IMR-90 (cell line): ENCODE results near the gene OSER1. TPM values are rescaled to one million over a fixed set of nuclear protein-coding genes. Genes with fewer than 3 reads are reported as not detected.

Experiments used
- ATAC-seq: fragments of 200-7000 bp; cut with Tn5 transposase; 2 replicates; pipeline ENCODE4 v1.9.1; 2020; ENCODE audit warnings: low read depth, mild to moderate bottlenecking, moderate library complexity
- BruUV-seq: library from RNA; stranded (reverse); fragments of 400-500 nt; replicated peaks from 2 replicates; lab custom pipeline; 2021; lab: Mats Ljungman, UMichigan
- CTCF ChIA-PET: fragments of 300-600 bp; formaldehyde crosslinking; extraction: SDS; loops from one replicate; lab custom pipeline; 2021; ENCODE audit warnings: antibody characterized with exemption; lab: Yijun Ruan, JAX
- POLR2A ChIA-PET: fragments of 300-600 bp; sonication (Branson Sonifier 250); formaldehyde crosslinking; loops from one replicate; lab custom pipeline; 2022; ENCODE audit warnings: antibody characterized with exemption; ENCODE audit not compliant: unreplicated experiment; lab: Charles Lee
- DNase-seq: peaks from one replicate; pipeline ENCODE4 v3.0.0; 2013
- H2AFZ ChIP-seq: replicated peaks from 2 replicates; pipeline ENCODE3; 2013; ENCODE audit warnings: low read length, mild to moderate bottlenecking; ENCODE audit not compliant: poor library complexity
- H2AK5ac ChIP-seq: 2 replicates; pipeline ENCODE4 v1.6.1; 2013; ENCODE audit warnings: low read depth, low read length, inconsistent platforms
- H2AK9ac ChIP-seq: replicated peaks from 2 replicates; pipeline ENCODE3; 2013; ENCODE audit warnings: mild to moderate bottlenecking, low read depth, low read length, moderate library complexity; ENCODE audit not compliant: poor library complexity
- H2BK120ac ChIP-seq: 2 replicates; pipeline ENCODE4 v1.6.1; 2013; ENCODE audit warnings: low read depth, low read length, inconsistent platforms
- H2BK15ac ChIP-seq: 3 replicates; pipeline ENCODE4 v1.6.1; 2013; ENCODE audit warnings: low read depth, low read length, inconsistent platforms
- H2BK20ac ChIP-seq: 2 replicates; pipeline ENCODE4 v1.6.1; 2013; ENCODE audit warnings: low read depth, mild to moderate bottlenecking, inconsistent platforms, low read length, moderate library complexity
- H2BK5ac ChIP-seq: 2 replicates; pipeline ENCODE4 v1.6.1; 2013; ENCODE audit warnings: mild to moderate bottlenecking, low read depth, low read length, inconsistent platforms; ENCODE audit not compliant: poor library complexity, severe bottlenecking
- H3K14ac ChIP-seq: replicated peaks from 2 replicates; pipeline ENCODE4 v1.6.1; 2013; ENCODE audit warnings: low read depth, low read length, inconsistent platforms
- H3K18ac ChIP-seq: 2 replicates; pipeline ENCODE4 v1.6.1; 2013; ENCODE audit warnings: low read depth, low read length, control low read depth
- H3K23ac ChIP-seq: 2 replicates; pipeline ENCODE4 v1.6.1; 2013; ENCODE audit warnings: low read depth, low read length, inconsistent platforms
- H3K27ac ChIP-seq: 2 replicates; pipeline ENCODE4 v1.5.1; 2013; ENCODE audit warnings: mild to moderate bottlenecking, control low read depth, low read length; ENCODE audit not compliant: insufficient read depth
- H3K27me3 ChIP-seq: 2 replicates; pipeline ENCODE4 v1.6.1; 2013; ENCODE audit warnings: low read length; ENCODE audit not compliant: control insufficient read depth, insufficient read depth
- H3K36me3 ChIP-seq: 2 replicates; pipeline ENCODE4 v1.6.1; 2013; ENCODE audit warnings: low read length, mixed read lengths; ENCODE audit not compliant: control insufficient read depth, insufficient read depth
- H3K4ac ChIP-seq: 2 replicates; pipeline ENCODE4 v1.6.1; 2013; ENCODE audit warnings: low read depth, low read length, inconsistent platforms
- H3K4me1 ChIP-seq: 2 replicates; pipeline ENCODE4 v1.6.1; 2013; ENCODE audit warnings: low read length, mixed read lengths; ENCODE audit not compliant: control insufficient read depth, insufficient read depth
- H3K4me2 ChIP-seq: 2 replicates; pipeline ENCODE4 v1.6.1; 2013; ENCODE audit warnings: low read depth, mild to moderate bottlenecking, control low read depth, low read length, moderate library complexity
- H3K4me3 ChIP-seq: 2 replicates; pipeline ENCODE4 v1.5.1; 2013; ENCODE audit warnings: low read depth, mild to moderate bottlenecking, control low read depth, low read length, moderate library complexity; ENCODE audit not compliant: insufficient read depth
- H3K56ac ChIP-seq: 2 replicates; pipeline ENCODE4 v1.6.1; 2013; ENCODE audit warnings: low read length, inconsistent platforms; ENCODE audit not compliant: insufficient read depth; ENCODE audit errors: extremely low read depth
- H3K79me1 ChIP-seq, 2 experiments: 2 replicates each; pipeline ENCODE4 v1.6.1; 2013; ENCODE audit warnings: low read length in 2 of 2, inconsistent platforms in 1 of 2, low read depth in 1 of 2
- H3K9ac ChIP-seq: 2 replicates; pipeline ENCODE4 v1.6.1; 2013; ENCODE audit warnings: low read depth, low read length, control low read depth
- H3K9me1 ChIP-seq: 2 replicates; pipeline ENCODE4 v1.6.1; 2013; ENCODE audit warnings: low read length, inconsistent platforms; ENCODE audit not compliant: insufficient read depth
- H3K9me3 ChIP-seq: 2 replicates; pipeline ENCODE4 v1.6.1; 2013; ENCODE audit warnings: low read length; ENCODE audit not compliant: control insufficient read depth, insufficient read depth
- H4K20me1 ChIP-seq: 2 replicates; pipeline ENCODE4 v1.6.1; 2013; ENCODE audit warnings: low read length, inconsistent platforms; ENCODE audit not compliant: insufficient read depth
- H4K5ac ChIP-seq: 2 replicates; pipeline ENCODE4 v1.6.1; 2013; ENCODE audit warnings: mild to moderate bottlenecking, low read depth, low read length, control low read depth
- H4K8ac ChIP-seq, 2 experiments: 2 replicates each; pipeline ENCODE4 v1.6.1; 2013; ENCODE audit warnings: low read depth in 2 of 2, low read length in 2 of 2, control low read depth in 1 of 2, inconsistent platforms in 1 of 2
- H4K91ac ChIP-seq: 2 replicates; pipeline ENCODE4 v1.6.1; 2013; ENCODE audit warnings: low read depth, low read length, inconsistent platforms; ENCODE audit not compliant: insufficient read depth
- BHLHE40 ChIP-seq: fragments of 150-350 bp; IDR thresholded peaks from 2 replicates; pipeline ENCODE4 v1.6.1; 2016; ENCODE audit warnings: mild to moderate bottlenecking, low read depth, low read length
- CHD1 ChIP-seq: IDR thresholded peaks from 2 replicates; pipeline ENCODE4 v1.6.1; 2012; ENCODE audit warnings: low read depth, low read length, improper control_type of control experiment
- FOS ChIP-seq: fragments of 150-350 bp; IDR thresholded peaks from 2 replicates; pipeline ENCODE4 v1.6.1; 2016; ENCODE audit warnings: low read depth, low read length
- MAFK ChIP-seq: IDR thresholded peaks from 2 replicates; pipeline ENCODE4 v1.6.1; 2012; ENCODE audit warnings: low read depth, low read length, improper control_type of control experiment
- MAZ ChIP-seq: IDR thresholded peaks from 2 replicates; pipeline ENCODE4 v1.6.1; 2012; ENCODE audit warnings: low read depth, mild to moderate bottlenecking, low read length, improper control_type of control experiment, moderate library complexity, borderline replicate concordance
- MXI1 ChIP-seq: IDR thresholded peaks from 2 replicates; pipeline ENCODE4 v1.6.1; 2012; ENCODE audit warnings: low read depth, mild to moderate bottlenecking, low read length, moderate library complexity, borderline replicate concordance
- NFE2L2 ChIP-seq: fragments of 150-350 bp; IDR thresholded peaks from 2 replicates; pipeline ENCODE4 v1.6.1; 2016; ENCODE audit warnings: low read depth, mild to moderate bottlenecking, low read length
- POLR2A ChIP-seq: IDR thresholded peaks from 2 replicates; pipeline ENCODE4 v1.6.1; 2012; ENCODE audit warnings: mild to moderate bottlenecking, low read depth, low read length
- RAD21 ChIP-seq: IDR thresholded peaks from 2 replicates; pipeline ENCODE4 v1.6.1; 2012; ENCODE audit warnings: low read length, improper control_type of control experiment
- RCOR1 ChIP-seq: IDR thresholded peaks from 2 replicates; pipeline ENCODE4 v1.6.1; 2012; ENCODE audit warnings: mild to moderate bottlenecking, low read length, improper control_type of control experiment; ENCODE audit not compliant: insufficient replicate concordance
- RFX5 ChIP-seq: IDR thresholded peaks from 2 replicates; pipeline ENCODE4 v1.8.0; 2012; ENCODE audit warnings: low read depth, mild to moderate bottlenecking, low read length, moderate library complexity
- SMC3 ChIP-seq: fragments of 150-350 bp; IDR thresholded peaks from 2 replicates; pipeline ENCODE4 v1.6.1; 2016; ENCODE audit warnings: low read depth, mild to moderate bottlenecking, antibody characterized with exemption, low read length, moderate library complexity
- USF2 ChIP-seq: fragments of 150-350 bp; IDR thresholded peaks from 2 replicates; pipeline ENCODE4 v1.6.1; 2017; ENCODE audit warnings: mild to moderate bottlenecking, antibody characterized with exemption, low read length, low read depth
- WGBS, 2 experiments: methylation state at CpG; one replicate each; pipeline versions ENCODE4 v1.1.5 to v1.1.7; 2013; ENCODE audit warnings: missing lambda C conversion rate in 2 of 2; ENCODE audit not compliant: insufficient read length in 1 of 2; ENCODE audit errors: extremely low coverage in 2 of 2; 5-methylcytosine and 5-hydroxymethylcytosine counted together
- dilution Hi-C: fragments of 300-500 bp; cut with HindIII; formaldehyde crosslinking; loops from one replicate; pipeline ENCODE4 v1.14.3; 2018; ENCODE audit warnings: low sequenced_read_pairs; ENCODE audit not compliant: unreplicated experiment
- in situ Hi-C: fragments of 300-500 bp; cut with MboI; formaldehyde crosslinking; loops from 3 replicates; pipeline ENCODE4 v1.14.3; 2019; ENCODE audit warnings: low sequenced_read_pairs, inconsistent platforms, mixed read lengths
- intact Hi-C: fragments of 100-400 bp; cut with micrococcal nuclease; formaldehyde crosslinking; loops from 2 replicates; pipeline ENCODE4 v1.10.0; 2022
- polyA plus RNA-seq, 3 experiments: library from polyadenylated mRNA; depleted of rRNA; stranded (reverse); fragments of >200 nt; gene quantifications; 2 replicates each; pipeline ENCODE4 v1.2.3, GENCODE V29; 2012; ENCODE audit warnings: low replicate concordance in 1 of 3
- total RNA-seq: library from RNA; depleted of rRNA; stranded (reverse); fragments of >200 nt; gene quantifications from 2 replicates; pipeline ENCODE4 v1.2.3, GENCODE V29; 2012
- TF ChIP-seq, protein P1 (sequence below): fragments of 150-350 bp; IDR thresholded peaks from 2 replicates; pipeline ENCODE4 v1.6.1; 2016; ENCODE audit warnings: low read depth, mild to moderate bottlenecking, low read length, moderate library complexity, borderline replicate concordance
- TF ChIP-seq, protein P2 (sequence below): conservative IDR thresholded peaks from 2 replicates; pipeline ENCODE4 v1.5.1; 2012; ENCODE audit warnings: mild to moderate bottlenecking, low read depth, low read length, improper control_type of control experiment

The OSER1 gene
- total and polyA plus RNA-seq, 2 of the 4 experiments (the other 2 are of a cell fraction), result 32.6 to 70.6 TPM

- no peak overlapping the region for H3K9ac ChIP-seq
- ChIA-PET CTCF (no interaction called here), POLR2A (no interaction called here)
- no peak overlapping the region for H3K18ac ChIP-seq
- ATAC-seq (no peak), DNase-seq (no peak)
- no peaks in the 10 kb centered on the region for H3K79me1 ChIP-seq
- dilution Hi-C loops, result no loop called here
- H3K9me3 ChIP-seq, result no peaks in the 10 kb centered on the region
- H2BK120ac ChIP-seq, result no peak overlapping the region
- no peak overlapping the region for H3K4ac ChIP-seq
- H3K36me3 ChIP-seq, result no peaks in the 10 kb centered on the region
- no peak overlapping the region for H2BK15ac ChIP-seq
- no peak overlapping the region for H3K14ac ChIP-seq
- no peak overlapping the region for H4K91ac ChIP-seq
- no peak for TF ChIP-seq CHD1
- TF ChIP-seq RFX5, result no peak
- TF ChIP-seq MAZ, result no peak
- no peak for TF ChIP-seq SMC3
- no peak for TF ChIP-seq MAFK
- no peak for TF ChIP-seq POLR2A
- TF ChIP-seq, protein P1, sequence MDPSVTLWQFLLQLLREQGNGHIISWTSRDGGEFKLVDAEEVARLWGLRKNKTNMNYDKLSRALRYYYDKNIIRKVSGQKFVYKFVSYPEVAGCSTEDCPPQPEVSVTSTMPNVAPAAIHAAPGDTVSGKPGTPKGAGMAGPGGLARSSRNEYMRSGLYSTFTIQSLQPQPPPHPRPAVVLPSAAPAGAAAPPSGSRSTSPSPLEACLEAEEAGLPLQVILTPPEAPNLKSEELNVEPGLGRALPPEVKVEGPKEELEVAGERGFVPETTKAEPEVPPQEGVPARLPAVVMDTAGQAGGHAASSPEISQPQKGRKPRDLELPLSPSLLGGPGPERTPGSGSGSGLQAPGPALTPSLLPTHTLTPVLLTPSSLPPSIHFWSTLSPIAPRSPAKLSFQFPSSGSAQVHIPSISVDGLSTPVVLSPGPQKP, result no peak
- TF ChIP-seq, protein P2, sequence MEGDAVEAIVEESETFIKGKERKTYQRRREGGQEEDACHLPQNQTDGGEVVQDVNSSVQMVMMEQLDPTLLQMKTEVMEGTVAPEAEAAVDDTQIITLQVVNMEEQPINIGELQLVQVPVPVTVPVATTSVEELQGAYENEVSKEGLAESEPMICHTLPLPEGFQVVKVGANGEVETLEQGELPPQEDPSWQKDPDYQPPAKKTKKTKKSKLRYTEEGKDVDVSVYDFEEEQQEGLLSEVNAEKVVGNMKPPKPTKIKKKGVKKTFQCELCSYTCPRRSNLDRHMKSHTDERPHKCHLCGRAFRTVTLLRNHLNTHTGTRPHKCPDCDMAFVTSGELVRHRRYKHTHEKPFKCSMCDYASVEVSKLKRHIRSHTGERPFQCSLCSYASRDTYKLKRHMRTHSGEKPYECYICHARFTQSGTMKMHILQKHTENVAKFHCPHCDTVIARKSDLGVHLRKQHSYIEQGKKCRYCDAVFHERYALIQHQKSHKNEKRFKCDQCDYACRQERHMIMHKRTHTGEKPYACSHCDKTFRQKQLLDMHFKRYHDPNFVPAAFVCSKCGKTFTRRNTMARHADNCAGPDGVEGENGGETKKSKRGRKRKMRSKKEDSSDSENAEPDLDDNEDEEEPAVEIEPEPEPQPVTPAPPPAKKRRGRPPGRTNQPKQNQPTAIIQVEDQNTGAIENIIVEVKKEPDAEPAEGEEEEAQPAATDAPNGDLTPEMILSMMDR, result no peak
- no peak for TF ChIP-seq RAD21
- TF ChIP-seq USF2, result no peak
- no peak for TF ChIP-seq RCOR1
- no peak for TF ChIP-seq FOS
- no peak for TF ChIP-seq MXI1
- no peak for TF ChIP-seq NFE2L2
- no peak for TF ChIP-seq BHLHE40
- intact Hi-C loops, result loop anchor here (5.0 kb wide), 1 partner anchor 36 kb away; no protein-coding TSS in a partner anchor
- peaks cover 15% of the 10 kb centered on the region for H3K27me3 ChIP-seq
- H4K20me1 ChIP-seq, result no peaks in the 10 kb centered on the region
- H3K23ac ChIP-seq, result no peak overlapping the region
- no peak overlapping the region for H4K8ac ChIP-seq
- H3K4me3 ChIP-seq, result no peak overlapping the region
- no peaks in the 10 kb centered on the region for H3K9me1 ChIP-seq
- H2AK9ac ChIP-seq, result no peak overlapping the region
- H4K5ac ChIP-seq, result no peak overlapping the region
- H3K56ac ChIP-seq, result no peak overlapping the region
- no peak overlapping the region for H2BK20ac ChIP-seq
- no peak overlapping the region for H3K4me2 ChIP-seq
- no peak overlapping the region for H2AFZ ChIP-seq
- no peaks in the 10 kb centered on the region for H3K4me1 ChIP-seq
- H3K27ac ChIP-seq, result no peak overlapping the region
- 51% methylated on average over 3 of the region's 4 CpGs; no CpG with 5 or more reads in 1 of the 2 experiments for WGBS, 2 experiments
- H2AK5ac ChIP-seq, result no peak overlapping the region
- in situ Hi-C loops, result no loop called here
- no TSS peak for BruUV-seq
- no peak overlapping the region for H2BK5ac ChIP-seq
Measured at GRCh38 chr20:44251284-44251683, 40.7 kb upstream of the OSER1 start.
